Tibial artery (tissue), 4 donors: ENCODE data around the gene NT5DC1.

ENCODE experiments used
- DNase-seq, 2 donors: peaks; one replicate each; pipeline ENCODE4 v3.0.0-alpha.2; 2019
- H3K27ac ChIP-seq, 2 donors: fragments of 200-600 bp; sonication (generic) in 1 of 2; 1 replicate in 1 of 2; 2 replicates in 1 of 2; pipeline ENCODE4 v1.5.1; 2018 to 2019; ENCODE audit warnings: mild to moderate bottlenecking in 1 of 2
- H3K27me3 ChIP-seq, 2 donors: fragments of 200-600 bp; sonication (generic) in 1 of 2; one replicate each; pipeline versions ENCODE4 v1.5.1 to v1.6.0; 2016 to 2019
- H3K36me3 ChIP-seq, 3 donors: fragments of 200-600 bp; sonication (generic) in 2 of 3; one replicate each; pipeline ENCODE4 v1.5.1; 2016 to 2019; ENCODE audit warnings: mild to moderate bottlenecking in 2 of 3
- H3K4me1 ChIP-seq, 4 donors: fragments of 200-600 bp; sonication (generic) in 2 of 4; 1 replicate in 3 of 4; 2 replicates in 1 of 4; pipeline ENCODE4 v1.5.1; 2016 to 2019
- H3K4me3 ChIP-seq, 2 donors: fragments of 200-600 bp; sonication (generic) in 1 of 2; 1 replicate in 1 of 2; 2 replicates in 1 of 2; pipeline ENCODE4 v1.5.1; 2018 to 2019; ENCODE audit warnings: mild to moderate bottlenecking in 2 of 2
- H3K9me3 ChIP-seq, 3 donors: fragments of 200-600 bp; sonication (generic) in 1 of 3; one replicate each; pipeline ENCODE4 v1.5.1; 2016 to 2019
- intact Hi-C: fragments of 100-400 bp; cut with DNase I; formaldehyde crosslinking; loops from one replicate; pipeline ENCODE4 v1.15.0; 2023; ENCODE audit warnings: low total_unique reads
- TF ChIP-seq, protein P1 (sequence below), 2 experiments: fragments of 200-600 bp in 1 of 2; fragments of 450-650 bp in 1 of 2; IDR thresholded peaks; one replicate each; pipeline ENCODE4 v1.5.1; 2017 to 2019; ENCODE audit warnings: antibody characterized with exemption in 2 of 2, mild to moderate bottlenecking in 1 of 2, moderate library complexity in 1 of 2

The NT5DC1 gene

DNA sequence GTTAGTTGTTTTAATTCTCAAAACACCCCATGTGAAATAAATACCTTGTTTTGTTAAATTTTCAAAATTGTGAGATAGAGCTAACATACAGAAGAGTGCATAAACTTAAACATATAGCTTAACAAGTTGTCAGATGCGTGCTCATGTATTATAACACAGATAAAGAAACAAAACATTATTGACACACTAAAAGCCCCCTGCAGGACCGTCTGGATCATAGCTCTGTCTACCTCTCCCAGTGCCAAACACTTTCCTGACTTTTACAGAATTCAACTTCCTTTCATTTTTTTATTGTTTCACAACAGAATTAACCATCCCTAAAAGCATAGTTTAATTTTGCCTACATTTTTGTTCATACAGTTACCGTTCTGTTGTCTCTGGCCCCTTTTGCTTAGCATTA, 22.1 kb upstream of the NT5DC1 start:
- Histone ChIP-seq H3K36me3 (no peaks in the 10 kb centered on the region), H3K4me3 (no peak overlapping the region), H3K9me3 (no peaks in the 10 kb centered on the region), H3K4me1 (peaks cover 0 to 17% (median 1%) of the 10 kb centered on the region in 4 donors), H3K27me3 (no peaks in the 10 kb centered on the region), H3K27ac (no peak overlapping the region)
- intact Hi-C loops = no loop called here
- TF ChIP-seq, protein P1, sequence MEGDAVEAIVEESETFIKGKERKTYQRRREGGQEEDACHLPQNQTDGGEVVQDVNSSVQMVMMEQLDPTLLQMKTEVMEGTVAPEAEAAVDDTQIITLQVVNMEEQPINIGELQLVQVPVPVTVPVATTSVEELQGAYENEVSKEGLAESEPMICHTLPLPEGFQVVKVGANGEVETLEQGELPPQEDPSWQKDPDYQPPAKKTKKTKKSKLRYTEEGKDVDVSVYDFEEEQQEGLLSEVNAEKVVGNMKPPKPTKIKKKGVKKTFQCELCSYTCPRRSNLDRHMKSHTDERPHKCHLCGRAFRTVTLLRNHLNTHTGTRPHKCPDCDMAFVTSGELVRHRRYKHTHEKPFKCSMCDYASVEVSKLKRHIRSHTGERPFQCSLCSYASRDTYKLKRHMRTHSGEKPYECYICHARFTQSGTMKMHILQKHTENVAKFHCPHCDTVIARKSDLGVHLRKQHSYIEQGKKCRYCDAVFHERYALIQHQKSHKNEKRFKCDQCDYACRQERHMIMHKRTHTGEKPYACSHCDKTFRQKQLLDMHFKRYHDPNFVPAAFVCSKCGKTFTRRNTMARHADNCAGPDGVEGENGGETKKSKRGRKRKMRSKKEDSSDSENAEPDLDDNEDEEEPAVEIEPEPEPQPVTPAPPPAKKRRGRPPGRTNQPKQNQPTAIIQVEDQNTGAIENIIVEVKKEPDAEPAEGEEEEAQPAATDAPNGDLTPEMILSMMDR (IDR thresholded peaks at IDR 0.05) = no peak
- no peak for DNase-seq

DNA sequence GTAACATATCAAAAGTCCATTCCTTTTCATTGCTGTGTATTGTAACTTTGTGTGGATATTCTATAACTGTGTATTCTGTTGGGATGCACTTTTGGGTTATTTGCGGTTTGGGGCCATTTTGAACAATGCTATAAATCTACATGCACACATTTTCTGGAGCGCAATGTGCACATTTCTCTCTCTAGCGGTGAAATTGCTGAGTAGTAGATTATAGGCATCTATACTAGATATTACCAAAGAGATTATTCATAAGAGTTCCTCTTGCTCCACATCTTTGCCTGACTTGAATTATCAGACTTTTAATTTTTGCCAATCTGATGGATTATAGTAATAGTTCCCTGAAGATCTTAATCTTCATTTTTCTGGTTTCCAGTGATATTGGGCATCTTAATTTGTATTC, 21.7 kb upstream of the NT5DC1 start:
- no peaks in the 10 kb centered on the region for H3K36me3 ChIP-seq
- no peak for DNase-seq
- intact Hi-C loops = no loop called here

DNA sequence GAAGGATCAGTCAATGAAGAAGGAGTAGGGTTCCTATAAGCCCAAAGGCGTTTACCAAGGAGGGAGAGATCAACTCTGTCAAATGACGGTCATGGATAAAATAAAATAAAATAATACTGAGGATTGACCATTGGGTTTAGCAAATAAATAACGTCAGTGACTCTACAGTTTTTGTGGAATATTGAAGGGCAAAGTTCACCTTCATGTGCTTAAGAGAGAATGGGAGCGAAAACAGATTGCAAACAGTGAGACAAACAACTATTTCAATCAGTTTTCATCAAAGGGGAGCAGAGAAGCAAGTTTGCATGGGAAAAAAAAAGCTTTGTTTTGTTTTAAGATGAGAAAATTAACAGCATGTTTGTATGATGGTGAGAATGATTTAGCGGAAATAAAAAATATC, 17.6 kb upstream of the NT5DC1 start:
- Histone ChIP-seq H3K4me1 (peaks cover 0 to 31% (median 14%) of the 10 kb centered on the region in 4 donors), H3K9me3 (no peaks in the 10 kb centered on the region), H3K36me3 (no peaks in the 10 kb centered on the region), H3K27ac (no peak overlapping the region), H3K4me3 (no peak overlapping the region), H3K27me3 (no peaks in the 10 kb centered on the region)
- intact Hi-C loops = no loop called here
- DNase-seq = no peak
- TF ChIP-seq, protein P1 (IDR thresholded peaks at IDR 0.05) = no peak

More for the DNA sequence above, 21.7 kb upstream of the NT5DC1 start:
- H3K27me3 ChIP-seq = no peaks in the 10 kb centered on the region
- TF ChIP-seq, protein P1 (IDR thresholded peaks at IDR 0.05) = no peak
- peaks cover 0 to 13% (median 1%) of the 10 kb centered on the region in 4 donors for H3K4me1 ChIP-seq
- H3K4me3 ChIP-seq = no peak overlapping the region
- H3K27ac ChIP-seq = no peak overlapping the region
- H3K9me3 ChIP-seq = no peaks in the 10 kb centered on the region

DNA sequence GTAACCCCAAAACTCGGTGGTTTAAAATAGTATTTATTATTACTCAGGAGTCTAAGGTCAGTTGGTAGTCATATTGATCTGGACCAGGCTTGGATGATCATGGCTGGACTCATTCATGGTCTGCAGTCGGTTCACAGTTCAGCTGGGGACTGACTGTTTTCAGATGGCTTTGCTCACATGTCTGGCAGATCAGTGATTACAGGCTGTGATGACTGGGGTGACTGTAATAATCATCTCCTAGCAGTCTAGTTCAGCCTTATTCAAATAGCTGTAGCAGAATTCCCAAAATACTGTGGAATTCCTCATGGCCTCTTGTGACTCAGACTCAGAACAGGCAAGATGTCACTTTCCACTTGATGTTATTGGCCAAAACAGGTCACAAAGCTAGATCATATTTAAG, 16.4 kb upstream of the NT5DC1 start:
- TF ChIP-seq, protein P1 (IDR thresholded peaks at IDR 0.05) = no peak
- intact Hi-C loops = no loop called here
- peaks cover 0 to 43% (median 14%) of the 10 kb centered on the region in 4 donors for H3K4me1 ChIP-seq
- H3K27me3 ChIP-seq = no peaks in the 10 kb centered on the region
- H3K4me3 ChIP-seq = no peak overlapping the region
- H3K36me3 ChIP-seq = no peaks in the 10 kb centered on the region
- no peaks in the 10 kb centered on the region for H3K9me3 ChIP-seq
- peak overlapping the region; percentile 18 to 84 for H3K27ac ChIP-seq
- no peak for DNase-seq

DNA sequence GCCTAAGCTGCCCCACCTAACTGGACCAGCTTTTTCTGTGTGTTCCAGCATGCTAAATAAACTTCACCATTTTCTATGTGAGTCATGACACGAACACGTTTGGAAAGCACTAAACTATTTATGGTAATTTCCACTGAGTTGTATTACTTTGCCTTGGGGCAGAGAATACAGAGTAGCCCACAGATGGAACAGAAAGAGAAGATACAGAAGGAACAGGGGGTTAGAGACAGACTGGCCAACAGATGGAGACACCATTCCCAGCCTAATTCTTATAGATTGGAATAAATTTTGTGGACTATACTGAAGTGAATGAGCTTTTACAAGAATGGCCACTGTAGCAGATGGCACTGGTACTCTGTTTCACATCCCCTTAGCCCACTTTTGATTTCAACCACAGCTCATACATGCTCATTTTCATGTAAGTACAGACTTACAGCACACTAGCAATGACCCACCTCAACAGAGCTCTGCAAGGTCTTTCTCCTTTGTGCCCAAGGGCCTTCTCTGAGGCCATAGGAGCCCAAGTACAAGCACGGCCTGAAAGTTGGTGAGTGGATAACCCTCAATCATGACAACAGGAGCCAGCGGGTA, 13.1 kb upstream of the NT5DC1 start:
- H3K27ac ChIP-seq = peak overlapping the region; percentile 72 to 84
- no peak overlapping the region for H3K4me3 ChIP-seq
- no peaks in the 10 kb centered on the region for H3K36me3 ChIP-seq
- intact Hi-C loops = no loop called here
- H3K9me3 ChIP-seq = no peaks in the 10 kb centered on the region
- no peak for DNase-seq
- TF ChIP-seq, protein P1 (IDR thresholded peaks at IDR 0.05) = no peak
- H3K4me1 ChIP-seq = peaks cover 0 to 44% (median 14%) of the 10 kb centered on the region in 4 donors
- H3K27me3 ChIP-seq = no peaks in the 10 kb centered on the region

DNA sequence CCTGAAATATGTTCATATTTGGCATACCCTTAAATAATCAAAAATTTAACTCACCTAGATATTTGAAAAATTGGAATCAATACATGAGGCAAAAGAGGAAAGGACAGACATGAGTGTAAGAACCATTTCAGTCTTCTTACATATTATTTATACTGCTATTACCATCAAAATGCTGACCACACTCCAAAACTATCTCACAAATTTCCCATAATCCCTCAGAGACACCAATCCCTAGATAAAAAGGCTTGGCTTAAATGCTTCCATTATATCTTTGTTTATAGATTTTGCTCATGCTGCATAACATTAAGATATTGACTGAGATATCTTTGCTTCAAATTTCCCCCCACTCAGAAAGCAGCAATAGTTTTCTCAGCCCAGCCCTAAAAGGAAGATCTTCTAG, 11.7 kb upstream of the NT5DC1 start:
- H3K9me3 ChIP-seq = no peaks in the 10 kb centered on the region
- intact Hi-C loops = no loop called here
- TF ChIP-seq, protein P1 (IDR thresholded peaks at IDR 0.05) = no peak
- DNase-seq = no peak
- H3K27ac ChIP-seq = peak overlapping the region in 1 of 2 donors; percentile 84
- peaks cover 0 to 52% (median 15%) of the 10 kb centered on the region in 4 donors for H3K4me1 ChIP-seq
- no peaks in the 10 kb centered on the region for H3K36me3 ChIP-seq
- no peaks in the 10 kb centered on the region for H3K27me3 ChIP-seq
- H3K4me3 ChIP-seq = no peak overlapping the region
